Neural cell (in vitro differentiated cells): Measurements from ENCODE around the gene RBM20. TPM values are rescaled to one million over a fixed set of nuclear protein-coding genes. Genes with fewer than 3 reads are reported as not detected.

Source experiments
- H2AFZ ChIP-seq: fragments of 200-600, 300-800 bp; sonication (generic), shearing (Covaris generic); 2 replicates; pipeline ENCODE4 v1.6.0; 2014; ENCODE audit warnings: low read depth, mild to moderate bottlenecking, antibody characterized with exemption, low read length, moderate library complexity
- H3F3A ChIP-seq: fragments of 200-600 bp; shearing (Covaris generic); 2 replicates; pipeline ENCODE4 v1.6.1; 2016; ENCODE audit warnings: mild to moderate bottlenecking, moderate library complexity, mixed read lengths, antibody characterized with exemption, low read length; ENCODE audit not compliant: insufficient read depth, poor library complexity, severe bottlenecking
- H3K27ac ChIP-seq: fragments of 200-600, 300-800 bp; sonication (generic), shearing (Covaris generic); 2 replicates; pipeline ENCODE4 v1.5.1; 2014; ENCODE audit warnings: mild to moderate bottlenecking, low read length, moderate library complexity
- H3K27me3 ChIP-seq: fragments of 300-800, 200-600 bp; sonication (generic), shearing (Covaris generic); 2 replicates; pipeline ENCODE4 v1.6.0; 2014; ENCODE audit warnings: mild to moderate bottlenecking, low read depth, low read length, moderate library complexity; ENCODE audit not compliant: insufficient read depth
- H3K36me3 ChIP-seq: fragments of 300-800, 200-600 bp; sonication (generic), shearing (Covaris generic); 2 replicates; pipeline ENCODE4 v1.5.1; 2014; ENCODE audit warnings: mild to moderate bottlenecking, antibody characterized with exemption, low read length, moderate library complexity; ENCODE audit not compliant: insufficient read depth
- H3K4me2 ChIP-seq: fragments of 300-800, 200-600 bp; sonication (generic), shearing (Covaris generic); 2 replicates; pipeline ENCODE4 v1.6.0; 2014; ENCODE audit warnings: mild to moderate bottlenecking, low read length
- H3K4me3 ChIP-seq: fragments of 300-800, 200-600 bp; sonication (generic), shearing (Covaris generic); 2 replicates; pipeline ENCODE4 v1.5.1; 2014; ENCODE audit warnings: mild to moderate bottlenecking, low read length, moderate library complexity
- H3K79me2 ChIP-seq: fragments of 200-600 bp; shearing (Covaris generic); replicated peaks from 2 replicates; pipeline ENCODE4 v1.6.0; 2014; ENCODE audit warnings: mild to moderate bottlenecking, low read length, moderate library complexity; ENCODE audit not compliant: insufficient read depth
- H3K9ac ChIP-seq: fragments of 300-800, 200-600 bp; sonication (generic), shearing (Covaris generic); 2 replicates; pipeline ENCODE4 v1.6.1; 2016; ENCODE audit warnings: mild to moderate bottlenecking, low read length, mixed read lengths
- H3K9me2 ChIP-seq: fragments of 200-600 bp; shearing (Covaris generic); 2 replicates; pipeline ENCODE4 v1.6.1; 2016; ENCODE audit warnings: mild to moderate bottlenecking, low read length, mixed read lengths; ENCODE audit not compliant: insufficient read depth
- H3K9me3 ChIP-seq: fragments of 200-600, 300-800 bp; sonication (generic), shearing (Covaris generic); 2 replicates; pipeline ENCODE4 v1.6.1; 2016; ENCODE audit warnings: mild to moderate bottlenecking, mixed run types, low read length, moderate library complexity, mixed read lengths
- H4K20me1 ChIP-seq: fragments of 200-600 bp; shearing (Covaris generic); 2 replicates; pipeline ENCODE4 v1.6.1; 2016; ENCODE audit warnings: mild to moderate bottlenecking, mixed run types; ENCODE audit not compliant: insufficient read depth
- CTCF ChIP-seq: fragments of 450-650 bp; IDR thresholded peaks from 2 replicates; pipeline ENCODE4 v1.5.1; 2014; ENCODE audit warnings: antibody characterized with exemption, mild to moderate bottlenecking, moderate library complexity; ENCODE audit not compliant: poor library complexity, severe bottlenecking
- EP300 ChIP-seq: fragments of 450-650 bp; conservative IDR thresholded peaks from 2 replicates; pipeline ENCODE4 v1.6.1; 2014; ENCODE audit warnings: antibody characterized with exemption, mild to moderate bottlenecking, moderate library complexity; ENCODE audit not compliant: poor library complexity, severe bottlenecking
- EZH2 ChIP-seq: fragments of 200-600, 300-800 bp; shearing (Covaris generic), sonication (generic); IDR thresholded peaks from 2 replicates; pipeline ENCODE4 v1.6.1; 2014; ENCODE audit warnings: antibody characterized with exemption, low read length, borderline replicate concordance, mild to moderate bottlenecking; ENCODE audit not compliant: insufficient read depth, poor library complexity, severe bottlenecking
- MXI1 ChIP-seq: fragments of 450-650 bp; conservative IDR thresholded peaks from 2 replicates; pipeline ENCODE4 v1.6.1; 2014; ENCODE audit warnings: antibody characterized with exemption, mild to moderate bottlenecking; ENCODE audit not compliant: poor library complexity, severe bottlenecking
- POLR2AphosphoS5 ChIP-seq: IDR thresholded peaks from 2 replicates; pipeline ENCODE4 v1.6.1; 2012
- RAD21 ChIP-seq: fragments of 450-650 bp; conservative IDR thresholded peaks from 2 replicates; pipeline ENCODE4 v1.6.1; 2014; ENCODE audit warnings: antibody characterized with exemption, mild to moderate bottlenecking, moderate library complexity
- REST ChIP-seq: IDR thresholded peaks from 2 replicates; pipeline ENCODE4 v1.6.1; 2012; ENCODE audit warnings: borderline replicate concordance
- SMC3 ChIP-seq: fragments of 450-650 bp; conservative IDR thresholded peaks from 2 replicates; pipeline ENCODE4 v1.6.1; 2014; ENCODE audit warnings: antibody characterized with exemption, mild to moderate bottlenecking, moderate library complexity; ENCODE audit not compliant: poor library complexity
- TAF1 ChIP-seq: IDR thresholded peaks from 2 replicates; pipeline ENCODE4 v1.6.1; 2012; ENCODE audit warnings: low read depth
- polyA plus RNA-seq: library from polyadenylated mRNA; depleted of rRNA; stranded (reverse); fragments of >200 nt; gene quantifications from 2 replicates; pipeline ENCODE4 v1.2.3, GENCODE V29; 2014

Gene RBM20
- polyA plus RNA-seq, 1 donor from 2014 or later, result 0.07 TPM

- no peak overlapping the region for H3K9ac ChIP-seq
- no peak overlapping the region for H3K4me2 ChIP-seq
- no peaks in the 10 kb centered on the region for H4K20me1 ChIP-seq
- H3K9me2 ChIP-seq, result no peaks in the 10 kb centered on the region
- H3K36me3 ChIP-seq, result no peaks in the 10 kb centered on the region
- H3K27me3 ChIP-seq, result no peaks in the 10 kb centered on the region
- no peaks in the 10 kb centered on the region for H3F3A ChIP-seq
- H3K79me2 ChIP-seq, result no peaks in the 10 kb centered on the region
- H3K4me3 ChIP-seq, result no peak overlapping the region
- H3K27ac ChIP-seq, result no peak overlapping the region
- H2AFZ ChIP-seq, result no peak overlapping the region
- TF ChIP-seq POLR2AphosphoS5 (no peak), EZH2 (no peak), EP300 (no peak)
- H3K9me3 ChIP-seq, result no peaks in the 10 kb centered on the region
These were observed 215.8 kb downstream of the RBM20 start for GRCh38 chr10:110859973-110860376.

- no peak for TF ChIP-seq TAF1
- TF ChIP-seq SMC3, result no peak
- TF ChIP-seq POLR2AphosphoS5, result no peak
- TF ChIP-seq REST, result no peak
- TF ChIP-seq EP300, result no peak
- no peak for TF ChIP-seq RAD21
- no peak for TF ChIP-seq MXI1
- TF ChIP-seq CTCF, result no peak
- no peak for TF ChIP-seq EZH2
These were observed 216.6 kb downstream of the RBM20 start for GRCh38 chr10:110860576-110861241.

More at GRCh38 chr10:110860576-110861241, 216.6 kb downstream of the RBM20 start:
- Histone ChIP-seq H2AFZ (no peak overlapping the region), H3K9ac (no peak overlapping the region), H3K9me3 (no peaks in the 10 kb centered on the region), H3K9me2 (no peaks in the 10 kb centered on the region), H3K79me2 (no peaks in the 10 kb centered on the region), H3F3A (no peaks in the 10 kb centered on the region), H3K36me3 (no peaks in the 10 kb centered on the region), H3K4me2 (no peak overlapping the region), H4K20me1 (no peaks in the 10 kb centered on the region), H3K27me3 (no peaks in the 10 kb centered on the region), H3K27ac (no peak overlapping the region), H3K4me3 (no peak overlapping the region)
